OCI-LY7 (cell line): Measurements from ENCODE around the gene WDFY4. TPM values are rescaled to one million over a fixed set of nuclear protein-coding genes. Genes with fewer than 3 reads are reported as not detected.

ENCODE experiments used
- BruUV-seq: library from RNA; stranded (reverse); fragments of 400-500 nt; replicated peaks from 2 replicates; lab custom pipeline; 2021; lab: Mats Ljungman, UMichigan
- CTCF ChIA-PET: fragments of 300-600 bp; sonication (Branson Sonifier 250); formaldehyde crosslinking; loops from one replicate; lab custom pipeline; 2022; ENCODE audit warnings: antibody characterized with exemption; ENCODE audit not compliant: unreplicated experiment; lab: Charles Lee
- POLR2A ChIA-PET: fragments of 300-600 bp; sonication (Branson Sonifier 250); formaldehyde crosslinking; loops from one replicate; lab custom pipeline; 2022; ENCODE audit warnings: antibody characterized with exemption; lab: Charles Lee
- DNase-seq: peaks from one replicate; pipeline ENCODE4 v3.0.0-alpha.2; 2015; ENCODE audit warnings: low spot score
- H2AFZ ChIP-seq: fragments of 200-600 bp; sonication (generic), shearing (Covaris generic); 2 replicates; pipeline ENCODE4 v1.6.1; 2014; ENCODE audit warnings: mild to moderate bottlenecking, antibody characterized with exemption, low read length, moderate library complexity
- H3K27ac ChIP-seq: fragments of 200-600 bp; sonication (generic); 2 replicates; pipeline ENCODE4 v1.5.1; 2014; ENCODE audit warnings: mixed run types, low read depth, mild to moderate bottlenecking, moderate library complexity, low read length, inconsistent platforms; ENCODE audit not compliant: poor library complexity, severe bottlenecking
- H3K36me3 ChIP-seq: fragments of 200-600 bp; sonication (generic); 2 replicates; pipeline ENCODE4 v1.6.1; 2014; ENCODE audit warnings: mild to moderate bottlenecking, antibody characterized with exemption, low read length, moderate library complexity, mixed read lengths; ENCODE audit not compliant: insufficient read depth
- H3K4me1 ChIP-seq: fragments of 200-600 bp; sonication (generic); 2 replicates; pipeline ENCODE4 v1.5.1; 2014; ENCODE audit warnings: mild to moderate bottlenecking, low read length; ENCODE audit not compliant: insufficient read depth, poor library complexity, severe bottlenecking
- H3K4me2 ChIP-seq: fragments of 200-600 bp; sonication (generic); 2 replicates; pipeline ENCODE4 v1.6.1; 2014; ENCODE audit warnings: mild to moderate bottlenecking, low read length
- H3K4me3 ChIP-seq: fragments of 200-600 bp; sonication (generic); 2 replicates; pipeline ENCODE4 v1.5.1; 2014; ENCODE audit warnings: mild to moderate bottlenecking, low read depth, low read length; ENCODE audit not compliant: poor library complexity, severe bottlenecking
- H3K79me2 ChIP-seq: fragments of 200-600 bp; sonication (generic); 2 replicates; pipeline ENCODE4 v1.6.1; 2016; ENCODE audit warnings: low read depth, mild to moderate bottlenecking, low read length, moderate library complexity, mixed read lengths; ENCODE audit not compliant: insufficient read depth
- H3K9me2 ChIP-seq: fragments of 200-600 bp; sonication (generic); 2 replicates; pipeline ENCODE4 v1.6.1; 2016; ENCODE audit warnings: mild to moderate bottlenecking, low read length, mixed read lengths; ENCODE audit not compliant: insufficient read depth
- H3K9me3 ChIP-seq: fragments of 200-600 bp; sonication (generic); 2 replicates; pipeline ENCODE4 v1.6.1; 2014; ENCODE audit warnings: mild to moderate bottlenecking, mixed run types, low read length, mixed read lengths
- H4K20me1 ChIP-seq: fragments of 200-600 bp; sonication (generic); 2 replicates; pipeline ENCODE4 v1.6.1; 2014; ENCODE audit warnings: mild to moderate bottlenecking, antibody characterized with exemption, low read length, moderate library complexity, mixed read lengths; ENCODE audit not compliant: insufficient read depth
- CTCF ChIP-seq: fragments of 200-600 bp; sonication (generic); conservative IDR thresholded peaks from 2 replicates; pipeline ENCODE4 v1.5.1; 2014; ENCODE audit warnings: mild to moderate bottlenecking, antibody characterized with exemption, low read length, moderate library complexity, mixed read lengths
- EZH2phosphoT487 ChIP-seq: fragments of 200-600 bp; sonication (generic); IDR thresholded peaks from 2 replicates; pipeline ENCODE4 v1.6.1; 2018; ENCODE audit warnings: low read depth, borderline replicate concordance, mild to moderate bottlenecking, mixed run types, antibody characterized with exemption, low read length, moderate library complexity, mixed read lengths
- intact Hi-C: fragments of 100-400 bp; cut with micrococcal nuclease; formaldehyde crosslinking; loops from one replicate; pipeline ENCODE4 v1.10.0; 2022; ENCODE audit not compliant: unreplicated experiment
- total RNA-seq, 2 experiments: library from RNA; depleted of rRNA in 1 of 2; stranded (reverse); fragments of >200 nt in 1 of 2; shearing (Covaris generic) in 1 of 2; gene quantifications; 2 replicates each; pipeline ENCODE4 v1.2.3, GENCODE V29; 2014 to 2022

WDFY4 gene
- total RNA-seq, 2 experiments from 2014 or later, result 51.5 to 85.6 TPM

- H3K79me2 ChIP-seq, result no peaks in the 10 kb centered on the region
- no peaks in the 10 kb centered on the region for H3K9me3 ChIP-seq
- DNase-seq, result no peak
- H2AFZ ChIP-seq, result no peak overlapping the region
- H3K4me3 ChIP-seq, result no peak overlapping the region
- CTCF ChIA-PET, result interaction anchor here (0.6 kb wide), 1 partner anchor 72 kb away, joined by 4 read pairs; no protein-coding TSS in a partner anchor
- intact Hi-C loops, result loop anchor here (10.0 kb wide), 1 partner anchor 403 kb away; no protein-coding TSS in a partner anchor
- H3K4me1 ChIP-seq, result no peaks in the 10 kb centered on the region
- H3K9me2 ChIP-seq, result no peaks in the 10 kb centered on the region
- H4K20me1 ChIP-seq, result no peaks in the 10 kb centered on the region
- POLR2A ChIA-PET, result interaction anchor here (1.5 kb wide), 1 partner anchor 9 kb away, joined by 4 read pairs; no protein-coding TSS in a partner anchor
- no peak overlapping the region for H3K27ac ChIP-seq
- H3K4me2 ChIP-seq, result no peak overlapping the region
- H3K36me3 ChIP-seq, result peaks cover 56% of the 10 kb centered on the region
- BruUV-seq, result no TSS peak
- TF ChIP-seq EZH2phosphoT487, result no peak
- TF ChIP-seq CTCF, result no peak
Observed at GRCh38 chr10:48957361-48958151, 272.9 kb downstream of the WDFY4 start.

- intact Hi-C loops, result loop anchor here (10.0 kb wide), 1 partner anchor 404 kb away; no protein-coding TSS in a partner anchor
- no peak for TF ChIP-seq CTCF
- no peak for TF ChIP-seq EZH2phosphoT487
Observed at GRCh38 chr10:48958598-48959190, 274.0 kb downstream of the WDFY4 start.

More at GRCh38 chr10:48958598-48959190, 274.0 kb downstream of the WDFY4 start:
- CTCF ChIA-PET, result no interaction called here
- H3K27ac ChIP-seq, result no peak overlapping the region
- H3K4me1 ChIP-seq, result no peaks in the 10 kb centered on the region
- no peaks in the 10 kb centered on the region for H3K79me2 ChIP-seq
- BruUV-seq, result no TSS peak
- H3K36me3 ChIP-seq, result peaks cover 61% of the 10 kb centered on the region
- H3K4me2 ChIP-seq, result no peak overlapping the region
- H3K9me2 ChIP-seq, result no peaks in the 10 kb centered on the region
- H3K9me3 ChIP-seq, result no peaks in the 10 kb centered on the region
- POLR2A ChIA-PET, result interaction anchor here (0.8 kb wide), 1 partner anchor 54 kb away, joined by 3 read pairs; no protein-coding TSS in a partner anchor
- no peaks in the 10 kb centered on the region for H4K20me1 ChIP-seq
- H3K4me3 ChIP-seq, result no peak overlapping the region
- no peak overlapping the region for H2AFZ ChIP-seq
- DNase-seq, result no peak
